ENCODE measurements around the gene ZFAND3. TPM values are rescaled to one million over a fixed set of nuclear protein-coding genes. Genes with fewer than 3 reads are reported as not detected.
"Not testable (repeated sequence)": the region's sequence is repeated elsewhere in the genome, so short reads cannot be mapped to it uniquely, and the experiment has no call there.

The ZFAND3 gene
- polyA plus RNA-seq, 3 donors = 144 to 156 (median 149) TPM

DNA sequence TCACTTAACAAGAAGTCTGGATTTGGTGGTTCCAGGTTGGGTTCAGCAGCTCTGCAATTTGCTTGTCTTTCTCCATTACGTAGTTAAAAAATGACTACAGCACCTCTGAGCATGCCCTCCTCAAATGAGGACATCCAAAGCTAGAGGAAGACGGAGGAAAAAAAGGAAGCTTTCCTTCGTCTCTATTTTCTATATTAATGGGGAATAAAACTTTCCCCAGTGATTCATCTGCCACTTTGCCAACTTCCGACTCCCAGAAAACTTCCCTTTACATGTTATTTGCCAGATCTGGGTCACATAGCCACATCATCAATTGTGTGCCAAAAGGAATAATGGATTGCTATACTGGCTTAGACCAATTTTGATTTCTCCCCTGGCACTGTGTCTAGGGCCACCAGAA is 69.5 kb downstream of the ZFAND3 start:
- no peak for DNase-seq

DNA sequence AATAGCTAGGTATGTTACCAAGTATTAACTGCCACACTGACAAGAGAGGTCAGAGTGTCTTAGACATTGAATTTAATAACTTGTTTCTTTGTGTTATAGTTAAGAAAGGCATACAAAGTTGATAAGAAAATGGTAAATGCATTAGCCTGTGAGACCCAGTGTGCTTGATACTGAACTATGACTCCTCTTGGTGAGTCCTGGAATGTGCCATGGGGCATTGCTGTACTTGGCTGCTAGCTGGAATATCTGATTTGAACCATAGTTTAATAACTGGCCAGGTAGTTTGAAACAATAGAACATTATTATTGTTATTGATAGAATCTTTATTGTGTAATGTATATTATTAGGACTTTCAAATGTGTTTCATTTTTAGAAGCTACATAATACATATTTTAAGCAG is 70.0 kb downstream of the ZFAND3 start:
- DNase-seq = no peak

DNA sequence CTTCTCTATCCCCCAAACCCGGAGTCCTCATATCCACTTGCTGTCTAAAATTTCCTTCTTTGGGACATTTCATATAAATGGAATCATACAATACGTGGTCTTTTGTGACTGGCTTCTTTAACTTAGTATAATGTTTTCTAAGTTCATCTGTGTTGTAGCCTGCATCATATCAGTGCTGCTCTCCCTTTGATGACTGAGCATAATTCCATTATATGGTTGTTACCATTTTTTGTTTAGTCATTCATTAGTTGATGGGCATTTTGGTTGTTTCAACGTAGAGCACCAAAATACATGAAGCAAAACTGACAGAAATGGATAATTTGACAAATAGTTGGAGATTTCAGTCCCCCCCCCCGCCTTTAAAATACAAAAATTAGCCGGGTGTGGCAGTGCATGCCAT is 71.5 kb downstream of the ZFAND3 start:
- DNase-seq = no peak

DNA sequence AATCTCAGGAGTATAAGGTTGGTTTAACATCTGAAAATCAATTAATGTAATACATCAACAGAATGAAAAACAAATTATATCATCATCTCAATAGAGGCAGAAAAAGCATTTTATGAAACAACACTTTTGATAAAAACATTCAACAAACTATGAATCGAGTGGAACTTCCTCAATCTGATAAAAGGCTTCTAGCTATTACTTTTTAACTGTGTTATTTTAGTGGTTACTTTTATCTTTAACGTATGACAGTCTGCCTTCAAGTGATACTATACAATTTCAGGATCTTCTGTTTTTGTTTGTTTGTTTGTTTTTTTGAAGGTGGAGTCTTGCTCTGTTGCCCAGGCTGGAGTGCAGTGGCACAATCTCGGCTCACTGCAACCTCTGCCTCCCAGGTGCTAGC is 73.7 kb downstream of the ZFAND3 start:
- no peak for DNase-seq

DNA sequence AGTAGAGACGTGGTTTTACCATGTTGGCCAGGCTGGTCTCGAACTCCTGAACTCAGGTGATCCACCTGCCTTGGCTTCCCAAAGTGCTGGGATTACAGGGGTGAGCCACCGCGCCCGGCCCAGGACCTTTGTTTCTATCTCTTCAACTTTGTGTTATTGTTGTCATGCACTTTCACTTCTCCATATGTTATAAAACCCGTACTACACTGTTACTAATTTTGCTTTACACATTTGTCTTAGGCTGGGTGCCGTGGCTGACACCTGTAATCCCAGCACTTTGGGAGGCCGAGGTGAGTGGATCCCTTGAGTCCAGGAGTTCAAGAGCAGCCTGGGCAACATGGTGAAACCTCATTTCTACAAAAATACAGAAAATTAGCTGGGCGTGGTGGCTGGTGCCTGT is 74.2 kb downstream of the ZFAND3 start:
- DNase-seq = not testable (repeated sequence)

DNA sequence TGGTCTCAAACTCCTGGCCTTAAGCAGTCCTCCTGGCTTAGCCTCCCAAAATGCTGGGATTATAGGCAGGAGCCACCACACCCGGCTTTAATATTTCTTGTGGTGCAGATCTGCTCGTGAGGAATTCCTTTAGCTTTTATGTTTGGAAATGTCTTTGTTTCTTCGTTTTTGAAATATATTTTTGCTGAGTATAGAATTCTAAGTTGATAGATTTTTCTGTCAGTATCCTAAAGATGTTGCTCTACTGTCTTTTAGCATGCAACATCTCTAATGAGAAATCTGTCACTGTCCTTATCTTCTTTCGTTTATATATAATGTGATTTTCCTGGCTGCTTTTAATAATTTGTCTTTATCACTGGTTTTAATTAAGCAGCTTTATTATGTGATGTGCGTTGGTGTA is 75.1 kb downstream of the ZFAND3 start:
- no peak for DNase-seq

DNA sequence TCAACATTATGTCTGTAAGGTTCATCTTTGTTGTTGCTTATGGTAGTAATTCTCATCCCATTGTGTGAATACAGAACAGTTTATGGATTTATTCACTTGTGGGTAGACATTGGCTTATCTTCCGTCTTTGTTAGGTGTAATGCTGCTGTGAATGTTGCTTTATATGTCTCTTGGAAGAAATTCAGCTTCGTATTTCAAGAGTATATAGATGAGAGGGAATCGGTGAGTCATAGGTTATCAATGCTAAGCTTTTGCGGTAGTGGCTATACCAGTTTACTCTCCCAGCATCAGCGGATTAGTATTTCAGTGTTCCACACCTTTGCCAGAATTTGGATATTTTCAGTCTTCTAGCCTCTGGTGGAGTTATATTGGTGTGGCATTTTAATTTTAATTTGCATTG is 77.8 kb downstream of the ZFAND3 start:
- no peak for DNase-seq

DNA sequence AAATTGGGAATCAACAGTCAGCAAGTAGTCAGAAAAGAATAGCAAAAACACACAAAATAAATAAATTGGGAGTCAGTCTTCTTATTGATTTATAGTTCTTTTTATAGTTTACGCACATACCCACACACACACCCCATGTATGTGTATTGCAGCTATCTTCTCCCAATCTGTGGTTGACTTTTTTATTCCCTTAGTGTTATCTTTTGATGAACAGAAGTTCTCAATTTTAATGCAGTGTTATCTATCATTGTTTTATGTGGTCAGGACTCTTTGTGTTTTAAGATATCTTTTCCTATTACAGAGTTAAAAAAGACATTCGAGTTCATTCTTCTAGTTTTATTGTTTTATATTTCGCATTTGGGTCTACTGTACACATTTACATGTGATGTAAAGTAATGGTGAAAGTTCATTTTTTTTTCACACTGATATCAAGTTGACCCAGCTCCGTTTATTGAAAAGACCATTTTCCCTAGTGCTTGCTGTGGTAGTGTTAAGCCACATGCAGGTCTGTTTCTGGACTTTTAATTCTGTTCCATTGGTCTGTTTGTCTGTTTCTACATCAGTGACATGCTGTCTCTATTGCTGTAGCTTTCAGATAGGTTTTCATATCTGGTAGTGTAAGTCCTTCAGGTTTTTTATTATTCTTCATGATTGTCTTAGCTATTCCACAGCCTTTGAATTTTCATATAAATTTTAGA is 78.4 kb downstream of the ZFAND3 start:
- DNase-seq = no peak

DNA sequence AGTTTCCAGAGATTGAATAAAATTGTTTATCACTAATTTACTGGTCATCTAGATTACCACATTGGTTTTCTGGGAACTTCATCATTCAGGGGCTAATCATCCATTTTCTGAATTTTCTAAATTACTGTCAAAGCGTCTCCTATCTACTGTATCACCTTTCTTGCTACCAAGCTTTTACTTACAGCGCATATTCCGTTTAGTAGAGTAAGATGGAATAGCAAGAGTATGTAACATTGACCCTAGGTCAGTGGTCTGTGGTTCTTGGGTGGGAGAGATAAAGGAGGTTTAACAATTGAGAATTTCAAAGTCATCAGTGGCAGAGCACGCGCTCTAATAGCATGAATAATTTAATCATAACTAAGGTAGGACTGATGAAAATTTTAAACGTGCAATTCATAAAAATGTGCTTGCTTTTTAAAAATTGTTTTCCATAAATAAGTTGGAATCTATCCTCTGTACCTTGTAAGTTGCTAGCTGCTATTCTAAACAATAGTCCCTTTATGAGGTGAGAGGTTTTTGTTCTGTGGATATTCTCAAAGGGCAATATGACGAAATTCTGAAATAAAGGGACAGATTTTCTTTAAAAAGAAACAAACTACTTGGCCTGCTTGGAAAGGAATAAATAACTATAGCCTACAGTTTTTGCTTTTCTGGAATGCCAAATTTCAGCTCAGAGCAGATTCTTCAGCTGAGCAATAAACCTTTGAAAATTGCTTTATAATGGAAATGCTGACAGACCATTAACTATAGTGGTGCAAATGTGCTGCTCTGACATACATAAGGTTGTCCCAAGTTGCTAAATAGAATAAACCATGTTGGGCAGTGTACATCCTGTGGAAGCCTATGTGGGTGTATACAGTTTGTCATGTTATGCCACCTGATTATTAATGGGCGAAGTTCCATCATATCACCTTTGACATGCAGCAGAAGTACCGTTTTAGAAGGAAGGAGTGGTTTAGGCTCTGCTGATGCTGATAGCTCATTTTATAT is 84.1 kb downstream of the ZFAND3 start:
- no peak for DNase-seq

DNA sequence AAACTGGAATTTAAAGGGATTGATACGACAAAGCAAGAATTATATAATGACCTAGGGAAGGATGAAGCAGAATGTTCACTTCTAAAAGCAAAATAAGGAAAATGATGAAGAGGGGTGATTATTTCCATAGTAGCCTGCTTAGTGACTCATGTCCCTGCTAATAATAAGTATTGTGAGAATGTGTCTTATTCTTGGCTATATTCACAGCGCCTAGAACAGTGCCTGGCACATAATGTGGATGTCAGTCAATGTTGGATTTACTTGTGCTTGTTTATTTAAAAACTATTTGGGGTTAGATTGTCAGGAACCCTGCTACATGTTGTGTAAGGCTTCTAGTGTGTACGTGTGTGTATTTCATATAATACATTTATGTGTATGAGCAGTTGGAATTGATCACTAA is 85.1 kb downstream of the ZFAND3 start:
- DNase-seq = no peak

DNA sequence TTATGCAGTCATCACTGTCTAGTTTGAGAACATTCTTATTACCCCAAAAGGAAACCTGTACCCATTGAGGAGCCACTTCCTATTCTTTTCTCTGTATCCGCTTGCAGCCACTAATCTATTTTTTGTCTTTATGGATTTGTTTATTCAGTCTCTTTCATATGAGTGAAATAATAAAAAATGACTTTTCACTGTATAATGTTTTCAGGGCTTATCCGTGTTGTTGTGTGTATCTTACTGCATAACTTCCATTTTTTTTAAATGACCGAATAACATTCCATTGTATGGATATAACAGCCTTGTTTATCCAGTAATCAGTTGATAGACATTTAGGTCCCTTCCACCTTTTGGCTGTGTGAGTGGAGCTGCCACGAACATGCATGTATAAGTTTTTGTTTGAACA is 86.6 kb downstream of the ZFAND3 start:
- DNase-seq = no peak

DNA sequence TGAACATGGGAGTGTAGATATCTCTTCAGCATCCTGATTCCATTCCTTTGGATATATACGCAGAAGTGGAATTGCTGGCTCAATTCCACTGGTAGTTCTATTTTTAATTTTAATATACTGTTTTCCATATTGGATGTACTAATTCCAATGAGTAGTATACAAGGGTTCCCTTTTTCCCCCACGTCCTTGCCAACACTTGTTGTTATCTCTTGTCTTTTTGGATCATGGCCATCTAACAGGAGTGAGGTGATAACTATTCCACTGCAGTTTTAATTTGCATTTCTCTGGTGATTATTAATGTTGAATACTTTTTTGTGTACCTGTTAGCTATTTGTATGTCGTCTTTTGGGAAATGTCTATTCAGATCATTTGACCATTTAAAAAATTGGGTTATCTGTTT is 91.5 kb downstream of the ZFAND3 start:
- no peak for DNase-seq

DNA sequence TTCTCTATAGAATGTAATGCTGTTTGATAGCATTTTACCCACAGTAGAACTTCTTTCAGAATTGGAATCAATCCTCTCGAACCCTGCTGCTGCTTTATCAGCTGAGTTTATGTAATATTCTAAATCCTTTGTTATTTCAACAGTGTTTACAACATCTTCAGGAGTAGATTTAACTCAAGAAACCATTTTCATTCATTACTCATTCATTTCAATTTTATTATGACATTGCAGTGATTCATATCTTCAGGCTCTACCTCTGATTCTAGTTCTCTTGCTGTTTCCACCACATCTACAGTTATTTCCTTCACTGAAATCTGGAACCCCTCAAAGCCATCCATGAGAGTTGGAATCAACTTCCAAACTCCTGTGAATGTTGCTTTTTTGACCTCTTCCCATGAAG is 93.7 kb downstream of the ZFAND3 start:
- no peak for DNase-seq

DNA sequence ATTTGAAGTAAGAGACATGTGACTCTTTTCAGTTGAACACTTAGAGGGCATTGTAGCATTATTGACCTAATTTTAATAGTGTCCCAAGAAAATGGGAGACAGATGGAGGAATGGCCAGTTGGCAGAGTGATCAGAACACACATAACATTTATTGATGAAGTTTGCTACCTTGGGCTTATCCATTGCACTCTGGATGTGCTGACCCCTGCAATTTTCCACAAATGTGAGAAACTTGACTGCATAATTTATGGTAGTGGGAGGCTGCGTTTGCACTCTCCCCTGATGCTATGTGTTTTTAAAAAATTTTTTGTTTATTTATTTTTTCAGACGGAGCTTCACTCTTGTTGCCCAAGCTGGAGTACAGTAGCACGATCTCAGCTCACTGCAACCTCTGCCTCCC is 95.9 kb downstream of the ZFAND3 start:
- DNase-seq = no peak

DNA sequence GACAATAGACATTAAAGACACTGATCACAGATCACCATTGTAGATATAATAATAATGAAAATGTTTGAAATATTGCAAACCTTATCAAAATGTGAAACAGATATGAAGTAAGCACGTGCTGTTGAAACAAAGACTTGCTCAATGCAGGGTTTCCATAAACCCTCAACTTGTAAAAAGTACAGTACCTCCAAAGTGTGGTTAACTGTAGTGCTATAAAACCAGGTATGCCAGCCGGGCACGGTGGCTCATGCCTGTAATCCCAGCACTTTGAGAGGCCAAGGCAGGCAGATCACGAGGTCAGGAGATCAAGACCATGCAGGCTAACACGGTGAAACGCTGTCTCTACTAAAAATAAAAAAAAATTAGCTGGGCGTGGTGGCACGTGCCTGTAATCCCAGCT is 96.6 kb downstream of the ZFAND3 start:
- no peak for DNase-seq

DNA sequence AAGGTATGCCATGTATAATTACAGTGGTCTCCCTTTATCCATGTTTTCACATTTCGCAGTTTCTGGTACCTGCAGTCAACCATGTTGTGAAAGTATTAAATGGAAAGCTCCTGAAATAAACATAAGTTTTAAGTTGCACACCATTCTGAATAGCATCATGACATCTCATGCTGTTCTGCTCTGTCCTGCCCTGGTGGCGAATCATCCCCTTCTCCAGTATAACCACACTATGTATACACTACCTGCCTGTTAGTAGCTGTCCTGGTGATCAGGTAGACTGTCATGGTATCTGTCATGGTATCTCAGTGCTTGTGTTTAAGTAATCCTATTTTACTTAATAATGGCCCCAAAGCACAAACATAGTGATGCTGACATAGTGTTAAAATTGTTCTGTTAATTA is 97.1 kb downstream of the ZFAND3 start:
- no peak for DNase-seq

DNA sequence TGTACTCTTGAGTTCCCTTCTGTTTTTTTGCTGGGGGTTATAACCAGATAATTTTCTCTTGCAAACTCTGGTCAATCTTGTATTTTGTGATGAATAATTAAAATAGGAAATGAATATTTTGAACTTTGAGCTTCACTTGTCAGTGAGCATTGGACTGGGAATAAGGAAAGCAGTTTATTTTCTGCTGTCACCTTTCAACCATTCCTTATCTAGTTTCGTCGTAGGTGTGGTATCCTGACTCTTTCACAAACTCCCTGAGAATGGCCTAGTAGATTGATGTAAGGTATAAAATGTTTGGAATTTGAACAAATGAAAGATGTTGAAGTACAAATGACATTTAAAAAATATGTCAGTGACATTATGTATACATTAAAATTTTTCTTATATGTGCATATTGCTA is 98.0 kb downstream of the ZFAND3 start:
- no peak for DNase-seq

DNA sequence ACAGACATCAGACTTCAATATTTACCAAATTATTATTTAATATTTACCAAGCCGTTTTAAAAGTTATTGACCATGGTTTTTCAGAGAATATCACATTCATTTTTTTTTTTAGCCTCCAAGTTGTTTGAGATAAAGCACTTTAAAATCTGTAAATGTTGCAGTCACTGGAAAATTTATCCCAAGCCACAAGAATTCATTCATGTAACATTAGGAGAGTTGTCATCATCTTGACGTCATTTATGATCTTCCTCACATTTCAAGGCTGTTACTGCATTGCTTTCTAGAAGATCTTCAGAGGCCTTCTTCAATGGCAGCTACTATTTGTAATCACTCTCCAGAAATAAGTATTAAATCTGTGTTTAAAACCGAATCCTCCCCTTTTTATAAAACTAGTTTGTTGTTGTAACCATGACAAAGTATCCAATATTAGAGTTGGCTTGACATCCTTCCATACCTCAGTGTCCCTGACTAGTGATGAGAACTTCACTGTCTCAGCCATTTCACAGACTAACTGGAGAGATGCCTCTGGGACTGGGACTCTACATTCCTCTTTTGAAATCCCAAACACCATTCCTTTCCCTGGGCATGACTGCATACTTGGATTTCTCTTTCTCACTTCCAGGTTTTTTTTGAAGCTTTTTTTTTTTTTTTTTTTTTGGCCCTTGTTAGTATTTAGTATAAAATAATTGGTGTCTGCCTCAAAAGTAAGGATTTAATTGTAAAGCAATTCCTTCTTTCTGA is 100.1 kb downstream of the ZFAND3 start:
- DNase-seq = no peak

DNA sequence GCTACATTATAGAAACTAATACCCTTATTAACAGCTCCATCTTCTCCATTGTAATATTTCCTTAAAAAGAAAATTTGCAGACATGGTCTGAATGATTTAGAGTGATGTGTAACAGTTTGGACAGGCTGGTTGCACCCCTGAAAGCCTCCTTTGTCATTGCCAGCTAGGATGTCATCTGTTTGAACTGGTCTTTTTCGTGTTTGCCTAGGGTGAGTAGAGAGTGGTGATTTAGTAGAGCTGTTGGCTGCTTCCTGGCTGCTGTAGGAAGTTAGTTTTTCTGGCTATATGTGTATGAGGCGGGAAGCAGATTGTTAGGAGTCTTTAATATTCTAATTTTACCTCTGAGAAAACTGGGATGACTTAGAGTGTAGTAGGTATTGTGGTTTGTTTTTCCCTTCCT is 101.1 kb downstream of the ZFAND3 start:
- no peak for DNase-seq

DNA sequence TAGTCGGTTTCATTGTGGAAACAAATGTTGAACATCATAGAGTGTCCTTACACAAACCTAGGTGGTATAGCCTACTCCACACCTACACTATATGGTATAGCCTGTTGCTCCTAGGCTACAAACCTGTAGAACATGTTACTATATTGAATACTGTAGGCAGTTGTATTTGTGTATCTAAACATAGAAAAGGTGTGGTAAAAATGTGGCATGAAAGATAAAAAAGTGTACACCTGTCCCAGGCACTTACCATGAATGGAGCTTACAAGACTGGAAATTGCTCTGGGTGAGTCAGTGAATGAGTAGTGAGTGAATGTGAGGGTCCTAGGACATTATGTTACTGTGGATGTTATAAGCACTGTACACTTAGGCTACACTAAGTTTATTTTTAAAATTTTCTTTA is 103.0 kb downstream of the ZFAND3 start:
- no peak for DNase-seq

DNA sequence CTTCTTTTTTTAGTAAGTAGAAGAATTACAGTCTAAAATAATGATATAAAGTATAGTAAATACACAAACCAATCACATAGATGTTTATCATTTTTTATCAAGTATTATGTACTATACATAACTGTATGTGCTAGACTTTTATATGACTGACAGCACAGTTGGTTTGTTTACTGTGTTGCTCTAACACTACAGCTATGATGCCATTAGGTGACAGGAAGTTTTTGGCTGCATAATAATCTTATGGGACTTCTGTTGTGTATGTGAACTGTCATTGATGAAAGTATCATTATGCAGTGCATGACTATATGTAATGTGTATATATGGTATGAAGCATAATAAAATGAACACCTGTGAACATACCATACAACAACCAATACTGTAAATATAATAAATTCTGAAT is 104.0 kb downstream of the ZFAND3 start:
- no peak for DNase-seq

DNA sequence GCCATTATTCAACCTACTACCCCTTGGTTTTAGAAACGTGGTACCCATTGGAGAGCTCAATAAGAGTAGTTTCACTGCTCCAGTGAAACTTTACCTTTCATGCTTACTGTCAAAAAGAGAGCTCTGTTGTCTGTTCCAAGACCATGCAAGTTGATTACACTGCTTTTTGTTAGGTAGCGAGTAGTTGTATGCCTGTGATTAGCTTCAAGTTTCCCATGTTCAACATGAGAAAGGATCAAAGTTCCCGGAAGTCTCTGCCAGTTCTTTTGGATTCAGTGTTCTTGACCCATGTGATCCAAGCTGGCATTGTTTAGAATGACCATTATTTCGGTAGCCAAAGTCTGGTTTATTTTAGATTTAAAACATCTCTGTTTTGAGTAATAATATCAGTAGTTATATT is 107.1 kb downstream of the ZFAND3 start:
- no peak for DNase-seq

DNA sequence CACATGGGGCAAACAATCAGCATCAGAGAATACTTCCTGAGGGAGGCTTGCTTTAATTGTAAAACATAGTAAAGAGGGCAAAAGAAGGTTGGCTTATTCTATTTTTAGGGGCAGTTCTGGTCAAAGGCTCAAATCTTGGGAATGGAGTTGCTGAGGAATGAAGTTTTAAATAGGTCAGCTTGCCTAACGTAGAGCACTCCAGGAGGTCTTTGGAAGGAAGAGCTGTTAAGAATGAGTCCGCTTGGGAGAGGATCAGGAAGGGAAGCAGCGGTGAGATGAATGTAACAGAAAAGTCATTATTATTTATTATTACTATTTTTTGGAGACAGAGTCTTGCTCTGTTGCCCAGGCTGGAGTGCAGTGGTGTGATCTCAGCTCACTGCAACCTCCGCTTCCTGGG is 108.7 kb downstream of the ZFAND3 start:
- DNase-seq = no peak
